ENCODE results near the gene PIKFYVE.
"Not testable (repeated sequence)": the region's sequence is repeated elsewhere in the genome, so short reads cannot be mapped to it uniquely, and the experiment has no call there.

Gene PIKFYVE

DNA sequence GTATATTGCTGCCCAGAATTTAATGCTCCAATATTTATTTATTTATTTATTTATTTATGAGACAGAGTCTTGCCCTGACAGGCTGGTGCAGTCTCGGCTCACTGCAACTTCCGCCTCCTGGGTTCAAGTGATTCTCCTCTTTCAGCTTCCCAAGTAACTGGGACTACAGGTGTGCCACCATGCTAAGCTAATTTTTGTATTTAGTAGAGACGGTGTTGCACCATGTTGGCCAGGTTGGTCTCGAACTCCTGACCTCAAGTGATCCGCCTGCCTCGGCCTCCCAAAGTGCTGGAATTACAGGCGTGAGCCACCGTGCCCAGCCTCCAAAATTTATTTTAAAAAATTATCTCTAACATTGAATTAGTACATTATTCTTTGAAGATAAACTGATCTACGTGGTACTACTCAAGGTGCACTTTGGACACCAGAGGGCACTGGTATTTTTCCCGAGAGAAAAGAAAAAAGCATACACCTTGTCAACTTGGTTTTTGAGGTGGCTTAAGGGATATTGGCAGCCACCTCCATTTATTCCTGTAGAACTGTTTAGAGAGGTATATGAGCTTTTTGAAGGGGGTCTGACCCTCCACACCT lies 9.8 kb upstream of the PIKFYVE start:
- no peak for DNase-seq

GRCh38 chr2:208256849-208257813 lies 8.9 kb upstream of the PIKFYVE start:
- DNase-seq: not testable (repeated sequence)

- peak in 1 of 2 experiments; percentile 32 for DNase-seq
These were observed 669 bp upstream of the PIKFYVE start for GRCh38 chr2:208265371-208265800.

DNA sequence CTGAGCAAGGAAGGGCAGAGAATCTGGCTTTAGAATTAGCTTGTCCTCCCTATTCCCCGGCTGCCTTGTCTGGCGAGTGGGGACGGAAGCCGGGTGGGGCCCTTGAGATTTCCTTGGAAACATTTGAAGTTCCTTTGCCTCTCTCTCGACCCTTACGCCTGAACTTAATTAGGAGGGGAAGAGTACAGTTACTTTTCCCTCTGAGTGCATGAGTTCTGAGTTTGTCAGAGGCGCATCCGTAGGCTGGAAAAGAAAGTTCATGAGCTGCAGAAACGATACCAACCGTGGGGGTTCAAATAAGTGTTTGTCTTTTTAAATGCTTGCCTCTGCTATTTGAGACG lies 468 bp downstream of the PIKFYVE start:
- DNase-seq: no peak

DNA sequence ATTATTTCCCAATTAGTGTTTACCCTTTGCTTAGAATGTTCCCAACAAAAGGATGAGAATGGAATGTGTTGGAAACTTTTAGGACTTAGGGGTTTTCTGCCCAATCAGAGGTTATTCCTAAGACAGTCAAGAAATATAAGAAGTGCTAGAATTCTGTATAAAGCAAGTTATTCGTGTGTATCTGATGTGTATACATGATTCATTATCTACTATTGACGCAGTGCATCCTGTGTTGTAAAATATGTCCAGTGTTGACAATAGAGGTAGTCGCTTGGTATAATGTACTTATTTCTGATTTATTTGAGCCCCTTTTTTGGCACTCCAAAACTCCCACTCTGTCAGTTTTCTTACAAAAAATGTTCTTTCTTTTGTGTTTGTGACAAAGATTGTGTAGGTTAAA lies 881 bp downstream of the PIKFYVE start:
- no peak for DNase-seq

DNA sequence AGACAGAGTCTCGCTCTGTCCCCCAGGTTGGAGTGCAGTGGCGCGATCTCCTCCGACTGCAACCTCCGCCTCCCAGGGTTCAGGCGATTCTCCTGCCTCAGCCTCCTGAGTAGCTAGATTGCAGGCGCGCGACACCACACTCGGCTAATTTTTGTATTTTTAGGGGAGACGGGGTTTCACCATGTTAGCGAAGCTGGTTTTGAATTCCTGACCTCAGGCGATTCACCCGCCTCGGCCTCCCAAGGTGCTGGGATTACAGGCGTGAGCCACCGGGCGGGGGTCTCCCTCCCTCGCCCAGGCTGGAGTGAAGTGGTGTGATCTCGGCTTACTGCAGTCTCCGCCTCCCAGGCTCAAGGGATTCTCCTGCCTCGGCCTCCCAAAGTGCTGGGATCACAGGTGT lies 1.5 kb downstream of the PIKFYVE start:
- not testable (repeated sequence) for DNase-seq

DNA sequence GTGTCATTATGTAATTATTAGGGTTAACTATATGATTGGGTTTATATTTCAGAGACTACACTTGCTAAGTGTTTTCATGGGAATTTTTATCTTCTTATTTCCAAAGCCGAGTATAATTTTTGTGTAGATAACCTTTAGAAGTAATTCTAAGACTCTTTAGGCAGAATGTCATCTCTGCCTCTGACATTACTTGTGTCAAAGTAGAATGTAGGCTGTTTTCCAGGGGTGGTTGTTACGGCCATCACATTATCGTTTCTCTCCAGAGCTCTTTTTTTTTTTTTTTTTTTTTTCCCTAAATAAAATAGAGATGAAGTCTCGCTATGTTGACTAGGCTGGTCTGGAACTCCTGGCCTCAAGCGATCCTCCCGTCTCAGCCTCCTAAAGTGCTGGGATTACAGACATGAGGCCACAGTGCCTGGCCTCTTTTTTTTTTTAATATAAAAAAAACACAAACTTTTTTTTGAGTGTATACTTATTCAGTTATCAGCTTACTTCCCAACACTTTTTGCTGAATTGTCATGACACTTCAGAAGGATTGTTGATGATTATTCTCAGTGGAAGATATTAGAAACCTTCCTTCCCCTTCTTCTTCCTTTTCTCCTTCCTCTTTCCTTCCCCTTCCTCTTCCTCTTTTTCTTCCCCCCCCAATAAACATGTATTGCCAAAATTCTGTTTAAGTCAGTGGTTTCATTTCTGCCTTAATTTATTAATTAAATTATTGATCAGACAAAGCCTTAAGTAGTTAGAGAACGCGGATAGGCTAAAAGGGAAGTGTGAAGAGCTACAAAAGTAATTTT lies 2.3 kb downstream of the PIKFYVE start:
- DNase-seq: no peak

- DNase-seq: no peak
These were observed 3.0 kb downstream of the PIKFYVE start for GRCh38 chr2:208269091-208269490.

- DNase-seq: no peak
These were observed 8.7 kb downstream of the PIKFYVE start for GRCh38 chr2:208274748-208275147.

GRCh38 chr2:208278549-208278948 lies 12.5 kb downstream of the PIKFYVE start:
- DNase-seq: no peak

DNA sequence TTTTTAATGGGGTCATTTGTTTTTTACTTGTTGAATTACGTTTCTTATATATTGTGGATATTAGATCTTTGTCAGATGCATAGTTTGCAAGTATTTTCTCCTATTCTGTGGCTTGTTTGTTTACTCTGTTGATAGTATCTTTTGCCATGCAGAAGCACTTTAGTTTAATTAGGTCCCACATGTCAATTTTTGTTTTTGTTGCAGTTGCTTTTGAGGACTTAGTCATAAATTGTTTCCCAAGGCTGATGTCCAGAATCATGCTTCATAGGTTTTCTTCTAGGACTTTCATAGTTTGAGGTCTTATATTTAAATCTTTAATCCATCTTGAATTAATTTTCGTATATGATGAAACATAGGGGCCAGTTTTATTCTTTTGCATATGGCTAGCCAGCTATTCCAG lies 13.2 kb downstream of the PIKFYVE start:
- DNase-seq: no peak

DNA sequence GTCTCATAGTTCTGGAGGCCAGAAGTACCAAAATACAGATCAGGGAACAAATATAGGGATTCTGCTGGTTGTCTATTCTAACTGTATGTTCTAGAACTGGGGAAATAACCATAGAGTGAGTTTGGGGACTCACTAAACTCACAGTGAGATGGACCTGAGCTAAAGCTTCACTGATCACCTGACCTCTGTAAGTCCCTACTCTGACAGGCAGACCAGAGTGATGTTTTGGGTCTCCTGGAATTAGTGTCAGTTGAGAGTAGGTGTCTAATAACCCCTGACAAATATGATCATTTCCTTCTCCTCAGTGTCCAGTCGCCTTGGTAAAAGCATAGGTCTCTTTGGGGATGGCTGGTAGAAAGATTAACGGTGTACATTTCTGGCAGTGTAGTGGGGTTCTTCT lies 14.2 kb downstream of the PIKFYVE start:
- DNase-seq: no peak

DNA sequence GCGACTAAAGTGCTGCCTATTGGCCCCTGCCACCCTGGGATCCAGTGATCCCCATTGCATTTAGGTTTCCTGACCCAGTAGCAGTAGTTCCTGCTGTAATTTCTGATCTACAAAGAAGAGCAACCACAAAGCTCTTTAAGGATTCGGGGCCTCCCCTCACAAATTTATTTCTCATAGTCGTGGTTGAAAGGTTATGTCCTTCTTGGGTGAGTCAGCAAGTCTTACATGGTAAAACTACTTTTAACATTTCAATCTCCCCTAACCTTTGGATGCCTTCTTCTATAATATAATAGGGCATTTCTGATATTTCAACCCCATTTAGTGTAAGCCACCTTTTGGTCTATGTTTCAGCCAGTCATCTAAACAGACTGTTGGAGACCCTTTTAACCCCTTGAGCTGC lies 14.9 kb downstream of the PIKFYVE start:
- DNase-seq: no peak

- DNase-seq: no peak
These were observed 19.8 kb downstream of the PIKFYVE start for GRCh38 chr2:208285853-208286252.

DNA sequence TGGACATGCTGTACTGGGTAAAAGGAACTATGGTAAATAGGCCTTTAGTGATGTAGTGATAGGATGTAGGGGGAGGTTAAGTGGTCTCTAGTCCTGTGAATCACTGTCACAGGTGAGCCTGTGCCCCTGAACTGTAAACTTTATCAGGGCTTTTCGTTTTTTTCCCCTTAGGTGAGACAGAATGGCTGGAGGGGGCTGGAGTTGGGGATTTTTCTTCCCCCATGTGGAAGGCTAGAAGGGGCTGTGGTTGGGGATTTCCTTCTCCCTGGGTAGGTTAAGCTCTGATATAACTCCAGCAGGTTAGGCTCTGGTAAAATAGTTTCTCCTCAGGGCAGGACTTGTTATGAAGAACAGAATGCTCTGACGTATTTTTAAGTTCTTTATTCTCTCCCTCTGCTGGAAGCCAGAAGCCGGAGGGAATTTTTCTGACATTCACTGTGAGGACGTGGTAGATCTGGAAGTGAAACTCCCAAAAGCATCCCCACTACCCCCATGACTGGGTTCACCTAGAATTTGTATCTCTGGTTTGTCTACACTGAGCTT lies 28.5 kb downstream of the PIKFYVE start:
- DNase-seq: no peak

DNA sequence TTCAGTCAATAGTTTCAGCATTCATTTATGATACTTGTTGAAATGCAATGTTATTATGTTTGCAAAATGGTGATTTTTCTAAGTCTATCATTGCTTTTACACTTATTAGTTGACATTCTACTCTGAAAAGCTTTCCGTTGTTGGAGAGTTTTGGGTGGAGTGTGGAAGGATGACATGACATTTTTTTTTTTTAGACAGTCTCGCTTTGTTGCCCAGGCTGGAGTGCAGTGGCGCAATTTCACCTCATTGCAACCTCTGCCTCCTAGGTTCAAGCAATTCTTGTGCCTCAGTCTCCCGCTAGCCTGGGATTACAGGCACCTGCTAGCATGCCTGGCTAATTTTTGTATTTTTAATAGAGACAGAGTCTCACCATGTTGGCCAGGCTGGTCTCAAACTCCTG lies 29.8 kb downstream of the PIKFYVE start:
- no peak for DNase-seq

- DNase-seq: no peak
These were observed 30.6 kb downstream of the PIKFYVE start for GRCh38 chr2:208296610-208297009.

DNA sequence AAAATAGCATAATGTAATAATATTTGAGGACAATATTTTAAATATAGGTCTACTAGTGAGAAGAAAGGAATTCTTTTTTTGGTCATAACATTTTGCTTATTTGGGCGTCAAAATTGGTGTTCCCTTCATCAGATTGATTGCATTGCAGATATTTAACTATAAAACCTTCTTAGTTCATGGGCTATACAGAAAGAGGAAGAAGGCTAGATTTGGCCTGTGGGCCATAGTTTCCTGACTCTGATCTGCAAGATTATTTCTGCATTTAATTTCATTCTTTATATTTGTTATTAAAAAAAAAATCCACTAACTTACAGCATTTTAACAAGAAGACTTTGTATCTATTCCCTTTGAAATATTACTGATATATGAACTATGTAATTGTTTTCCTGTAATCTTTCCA lies 31.9 kb downstream of the PIKFYVE start:
- no peak for DNase-seq

DNA sequence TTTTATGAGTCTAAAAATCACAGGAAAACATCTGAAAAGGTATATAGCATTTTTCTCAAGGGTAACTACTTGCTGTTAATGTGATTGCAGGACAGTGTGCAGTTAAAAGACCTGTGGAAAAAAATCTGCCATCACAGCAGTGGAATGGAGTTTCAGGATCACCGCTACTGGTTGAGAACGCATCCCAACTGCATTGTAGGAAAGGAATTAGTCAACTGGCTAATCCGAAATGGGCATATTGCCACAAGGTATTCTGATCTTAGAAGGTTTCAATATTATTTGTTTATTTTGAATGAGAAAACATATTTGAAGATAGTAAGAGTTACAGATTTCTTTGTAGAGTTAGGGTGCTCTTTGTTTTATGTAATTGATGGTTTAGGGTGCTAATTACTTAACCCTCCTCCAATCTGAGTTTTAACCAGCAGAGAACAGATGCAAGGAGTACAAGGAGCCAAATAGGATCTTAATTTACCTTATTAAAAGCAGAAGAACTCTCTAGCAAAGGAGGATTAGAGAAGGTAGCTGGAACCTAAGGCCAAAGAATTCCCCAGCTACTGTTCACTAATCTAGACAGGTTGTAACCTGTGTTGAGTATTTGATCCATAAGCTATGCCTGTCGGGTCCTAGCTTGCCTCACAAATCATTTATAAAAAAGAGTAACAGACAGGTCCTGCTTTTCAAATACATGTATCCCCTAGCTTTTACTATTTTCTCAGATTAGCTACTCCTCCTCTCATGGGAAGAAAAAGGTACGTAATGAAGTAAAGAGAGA lies 35.0 kb downstream of the PIKFYVE start:
- DNase-seq: no peak

DNA sequence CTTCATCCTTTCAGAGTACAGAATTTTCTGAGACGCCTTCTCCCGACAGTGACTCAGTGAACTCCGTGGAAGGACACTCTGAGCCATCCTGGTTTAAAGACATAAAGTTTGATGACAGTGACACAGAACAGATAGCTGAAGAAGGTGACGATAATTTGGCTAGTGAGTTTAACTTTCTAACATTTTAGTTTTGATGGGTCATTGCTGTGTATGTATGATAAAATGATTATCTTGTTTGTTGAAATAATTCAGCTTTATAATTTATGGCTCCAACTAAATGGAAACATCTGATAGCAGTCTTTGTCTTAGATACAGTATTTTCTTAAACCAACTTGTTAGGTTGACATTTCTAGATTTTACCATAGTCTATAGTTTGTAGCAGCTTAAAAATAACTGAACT lies 38.1 kb downstream of the PIKFYVE start:
- DNase-seq: no peak

GRCh38 chr2:208304695-208305094 lies 38.6 kb downstream of the PIKFYVE start:
- DNase-seq: no peak

DNA sequence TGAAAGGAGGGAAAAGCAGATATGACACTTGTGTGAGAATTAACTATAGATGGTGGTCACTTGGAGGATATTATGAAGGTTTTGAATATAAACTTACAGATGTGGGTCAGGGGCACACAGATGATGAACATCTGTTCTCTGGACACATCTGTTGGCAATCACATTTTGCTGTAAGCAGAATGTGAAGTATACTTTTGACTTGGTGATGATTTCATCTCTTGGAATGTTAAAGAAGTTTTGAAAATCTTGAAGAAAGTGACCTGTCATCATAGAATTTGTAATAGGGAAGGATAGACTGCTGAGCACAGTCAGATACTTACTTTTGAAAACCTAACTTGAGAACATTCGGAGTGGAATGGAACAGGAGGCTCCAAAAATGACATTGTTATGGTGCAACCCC lies 40.2 kb downstream of the PIKFYVE start:
- no peak for DNase-seq

DNA sequence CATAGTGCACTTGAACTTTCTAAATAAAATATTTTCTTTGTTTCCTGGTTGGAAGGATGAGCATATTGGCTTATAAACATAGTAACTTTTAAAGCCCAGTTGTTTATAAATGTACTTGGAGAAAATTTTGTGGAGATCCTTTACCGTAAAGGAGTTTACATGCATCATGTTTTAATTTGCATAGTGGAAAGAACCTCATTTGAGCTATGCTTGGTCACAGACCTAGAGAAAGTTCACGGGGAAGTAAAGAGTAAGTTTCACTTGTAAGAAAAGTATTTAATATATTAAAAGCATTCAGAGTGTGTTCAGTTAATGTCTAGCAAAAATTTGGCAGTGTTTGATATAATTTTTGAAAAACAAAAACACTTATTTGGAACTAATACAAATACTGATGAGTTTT lies 45.3 kb downstream of the PIKFYVE start:
- DNase-seq: no peak

Data from SHP77 (cell line).